Coronary artery (tissue), 2 donors: ENCODE measurements around the gene BAG5.

Experiments used
- DNase-seq: peaks from one replicate; pipeline ENCODE4 v3.0.0-alpha.2; 2017; ENCODE audit warnings: low spot score
- H3K27ac ChIP-seq, 2 donors: fragments of 200-600 bp; sonication (generic); one replicate each; pipeline ENCODE4 v1.5.1; 2016 to 2019
- H3K4me3 ChIP-seq: fragments of 200-600 bp; sonication (generic); 2 replicates; pipeline ENCODE4 v1.5.1; 2016; ENCODE audit warnings: mild to moderate bottlenecking, moderate library complexity
- TF ChIP-seq, protein P1 (sequence below): fragments of 200-600 bp; sonication (generic); IDR thresholded peaks from one replicate; pipeline ENCODE4 v1.5.1; 2019; ENCODE audit warnings: antibody characterized with exemption

The BAG5 gene

DNA sequence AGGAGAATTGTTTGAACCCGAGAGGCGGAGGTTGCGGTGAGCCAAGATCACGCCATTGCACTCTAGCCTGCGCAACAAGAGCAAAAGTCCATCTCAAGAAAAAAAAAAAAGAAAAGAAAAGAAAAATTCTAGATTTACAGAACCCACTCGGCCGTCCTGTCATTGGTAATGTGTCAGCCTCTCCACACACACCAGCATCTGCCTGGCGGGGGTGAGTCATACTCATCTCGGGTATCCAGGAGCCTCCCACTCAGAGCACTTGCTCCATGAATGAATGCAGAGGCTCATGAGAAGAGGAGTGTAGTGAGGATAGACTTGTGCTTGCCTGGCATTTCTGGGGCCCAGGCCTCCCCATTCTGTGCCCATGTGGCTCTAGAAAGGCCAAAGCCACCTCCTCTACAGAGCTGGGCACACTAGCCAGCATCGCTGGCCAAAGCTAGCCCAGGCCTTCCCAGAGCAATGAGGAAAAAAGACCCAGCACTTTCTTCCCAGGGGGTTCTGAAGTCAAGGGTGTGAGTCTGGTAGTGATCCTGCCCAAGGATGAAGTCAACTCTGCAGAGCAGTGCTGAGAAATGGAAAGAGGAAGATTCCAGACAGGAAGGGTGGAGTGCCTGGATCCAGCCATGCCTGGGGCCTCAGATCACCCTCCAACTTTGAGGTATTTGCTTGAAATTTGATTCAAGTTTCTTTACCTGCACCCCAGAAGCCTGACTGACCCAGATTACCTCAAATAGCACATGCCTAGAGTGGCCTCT, 35.3 kb upstream of the BAG5 start:
- DNase-seq: no peak
- no peak overlapping the region for H3K4me3 ChIP-seq
- TF ChIP-seq, protein P1, sequence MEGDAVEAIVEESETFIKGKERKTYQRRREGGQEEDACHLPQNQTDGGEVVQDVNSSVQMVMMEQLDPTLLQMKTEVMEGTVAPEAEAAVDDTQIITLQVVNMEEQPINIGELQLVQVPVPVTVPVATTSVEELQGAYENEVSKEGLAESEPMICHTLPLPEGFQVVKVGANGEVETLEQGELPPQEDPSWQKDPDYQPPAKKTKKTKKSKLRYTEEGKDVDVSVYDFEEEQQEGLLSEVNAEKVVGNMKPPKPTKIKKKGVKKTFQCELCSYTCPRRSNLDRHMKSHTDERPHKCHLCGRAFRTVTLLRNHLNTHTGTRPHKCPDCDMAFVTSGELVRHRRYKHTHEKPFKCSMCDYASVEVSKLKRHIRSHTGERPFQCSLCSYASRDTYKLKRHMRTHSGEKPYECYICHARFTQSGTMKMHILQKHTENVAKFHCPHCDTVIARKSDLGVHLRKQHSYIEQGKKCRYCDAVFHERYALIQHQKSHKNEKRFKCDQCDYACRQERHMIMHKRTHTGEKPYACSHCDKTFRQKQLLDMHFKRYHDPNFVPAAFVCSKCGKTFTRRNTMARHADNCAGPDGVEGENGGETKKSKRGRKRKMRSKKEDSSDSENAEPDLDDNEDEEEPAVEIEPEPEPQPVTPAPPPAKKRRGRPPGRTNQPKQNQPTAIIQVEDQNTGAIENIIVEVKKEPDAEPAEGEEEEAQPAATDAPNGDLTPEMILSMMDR: no peak

DNA sequence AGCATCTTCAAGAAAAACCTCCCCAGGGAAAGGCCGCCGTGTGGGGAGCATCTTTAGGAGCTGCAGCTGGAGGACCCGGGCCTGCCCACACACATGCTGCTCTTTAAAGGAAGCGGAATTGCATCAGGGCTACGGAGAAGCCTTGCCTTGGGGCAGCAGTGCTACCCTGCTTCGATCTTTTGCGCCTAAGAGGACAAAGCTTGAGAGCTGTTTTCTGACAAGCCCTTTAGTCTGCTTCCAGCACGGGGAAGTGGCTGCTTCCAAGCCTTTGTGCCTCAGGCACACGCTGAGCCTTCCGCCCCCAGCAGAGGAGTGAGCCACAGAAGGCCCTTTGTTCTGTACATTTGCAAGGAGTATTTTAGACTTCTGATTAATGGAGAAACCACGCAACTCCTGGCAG, 31.8 kb upstream of the BAG5 start:
- TF ChIP-seq, protein P1: no peak
- no peak overlapping the region for H3K4me3 ChIP-seq
- no peak for DNase-seq
- H3K27ac ChIP-seq: no peak overlapping the region

More for the DNA sequence above, 35.3 kb upstream of the BAG5 start:
- H3K27ac ChIP-seq: no peak overlapping the region

DNA sequence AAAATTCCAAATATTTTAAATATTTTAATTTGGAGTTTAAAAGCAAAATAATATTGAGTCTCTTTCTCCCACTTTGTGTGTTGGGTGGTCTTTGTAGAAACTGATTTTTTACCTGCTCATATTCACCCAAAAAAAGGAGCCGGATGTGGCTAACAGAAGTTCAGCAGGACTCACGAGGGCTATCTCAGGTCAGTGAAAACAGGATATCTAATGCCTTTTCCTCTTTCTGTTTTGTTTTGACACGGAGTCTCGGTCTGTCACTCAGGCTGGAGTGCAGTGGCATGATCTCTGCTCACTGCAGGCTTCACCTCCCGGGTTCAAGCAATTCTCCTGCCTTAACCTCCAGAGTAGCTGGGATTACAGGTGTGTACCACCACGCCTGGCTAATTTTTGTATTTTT, 31.1 kb upstream of the BAG5 start:
- no peak overlapping the region for H3K4me3 ChIP-seq
- no peak for DNase-seq
- peak overlapping the region in 1 of 2 donors; percentile 15 for H3K27ac ChIP-seq
- TF ChIP-seq, protein P1: no peak

DNA sequence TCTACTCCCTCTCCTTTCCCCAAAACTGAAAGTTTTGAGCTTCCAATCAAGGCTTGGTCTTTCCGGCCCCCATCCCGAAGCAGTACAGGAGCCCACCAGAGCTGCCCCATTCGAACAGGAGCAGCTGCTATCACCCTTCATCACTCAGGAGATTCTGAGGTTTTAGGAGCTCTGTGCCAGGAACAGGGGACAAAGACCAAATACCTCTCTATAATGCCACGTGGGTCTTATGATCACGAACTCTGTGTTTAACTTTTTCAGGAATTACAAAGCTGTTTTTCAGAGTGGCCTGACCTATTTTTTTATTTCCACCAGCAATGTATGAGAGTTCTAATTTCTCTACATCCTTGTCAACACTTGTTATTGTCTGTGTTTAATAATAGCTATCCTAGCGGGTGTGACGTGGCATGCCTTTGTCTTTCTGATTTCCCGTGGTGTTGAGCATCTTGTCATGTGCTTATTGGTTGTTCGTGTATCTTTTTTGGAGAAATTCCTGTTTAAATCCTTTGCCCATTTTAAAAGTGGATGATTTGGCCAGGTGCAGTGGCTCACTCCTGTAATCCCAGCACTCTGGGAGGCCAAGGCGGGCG, 22.0 kb upstream of the BAG5 start:
- no peak for DNase-seq
- TF ChIP-seq, protein P1: no peak
- Histone ChIP-seq H3K27ac (no peak overlapping the region), H3K4me3 (no peak overlapping the region)

DNA sequence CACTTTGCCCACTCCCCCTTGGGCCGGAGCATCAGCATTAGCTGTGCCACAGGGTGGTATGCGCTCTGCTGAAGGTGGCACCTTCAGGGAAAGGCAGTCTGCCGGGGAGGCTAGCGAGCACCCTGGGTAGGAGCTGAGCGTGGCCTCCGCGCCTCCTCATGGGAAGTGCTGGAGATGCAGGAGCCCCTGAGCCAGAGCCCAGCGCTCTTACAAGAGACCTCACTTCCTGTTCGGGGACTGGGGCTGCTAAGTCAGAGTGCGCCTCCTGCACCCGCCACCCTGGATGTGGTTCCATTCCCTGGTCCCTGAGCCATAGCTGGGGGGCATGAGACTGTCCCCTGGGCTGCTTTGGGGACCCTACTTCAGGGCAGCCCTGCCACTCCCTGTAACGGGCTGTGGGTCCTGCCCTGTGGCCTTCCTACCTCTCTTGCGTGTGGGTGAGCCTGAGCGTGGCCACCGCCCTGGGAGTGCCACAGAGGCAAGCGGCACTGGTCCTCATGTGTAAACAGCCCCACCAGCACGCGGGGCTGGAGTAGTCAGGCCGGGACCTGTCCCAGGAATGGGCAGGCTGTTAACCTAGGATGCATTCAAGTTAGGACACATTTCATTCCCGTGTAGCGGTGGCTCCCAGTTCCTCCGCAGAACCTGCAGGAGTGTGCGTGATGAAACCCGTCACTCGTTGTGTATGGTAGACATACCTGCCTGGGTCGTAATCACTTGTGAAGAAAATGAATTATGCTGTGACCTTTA, 19.7 kb upstream of the BAG5 start:
- Histone ChIP-seq H3K27ac (no peak overlapping the region), H3K4me3 (no peak overlapping the region)
- no peak for DNase-seq
- TF ChIP-seq, protein P1: no peak

DNA sequence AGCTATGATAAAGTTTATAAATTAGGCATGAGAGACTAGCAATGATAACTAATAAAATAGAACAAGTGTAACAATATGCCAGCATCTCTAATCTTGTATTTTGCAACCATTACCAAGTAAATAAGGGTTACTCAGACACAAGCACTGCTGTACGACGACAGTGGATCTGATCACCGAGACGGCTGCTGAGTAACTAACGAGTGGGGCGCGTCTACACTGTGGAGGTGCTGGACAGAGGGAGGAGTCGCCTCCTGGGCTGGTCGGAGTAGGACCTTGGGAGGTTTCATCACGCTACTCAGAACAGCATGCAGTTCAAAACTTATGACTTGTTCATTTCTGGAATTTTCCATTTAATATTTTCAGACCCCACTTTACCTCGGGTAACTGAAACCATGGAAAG, 18.7 kb upstream of the BAG5 start:
- DNase-seq: no peak
- TF ChIP-seq, protein P1: no peak
- Histone ChIP-seq H3K4me3 (no peak overlapping the region), H3K27ac (no peak overlapping the region)
